ENCODE data around the gene UBE2D2. TPM values are rescaled to one million over a fixed set of nuclear protein-coding genes. Genes with fewer than 3 reads are reported as not detected.

UBE2D2 gene
- total and polyA plus RNA-seq, 2 of the 13 experiments (the other 11 are each of a cell fraction or from before 2014, with no cell fraction given): 79.1 to 109 TPM

- TF ChIP-seq ZNF639 (CRISPR knock-in tag; conservative IDR thresholded peaks at IDR 0.05): 0 out of 2 replicates have a peak, but pooled peaks have one; percentile 25
- no peak for TF ChIP-seq ZNF383 (CRISPR knock-in tag; IDR thresholded peaks at IDR 0.05; ENCODE audit: borderline replicate concordance)
- TF ChIP-seq, protein P1, sequence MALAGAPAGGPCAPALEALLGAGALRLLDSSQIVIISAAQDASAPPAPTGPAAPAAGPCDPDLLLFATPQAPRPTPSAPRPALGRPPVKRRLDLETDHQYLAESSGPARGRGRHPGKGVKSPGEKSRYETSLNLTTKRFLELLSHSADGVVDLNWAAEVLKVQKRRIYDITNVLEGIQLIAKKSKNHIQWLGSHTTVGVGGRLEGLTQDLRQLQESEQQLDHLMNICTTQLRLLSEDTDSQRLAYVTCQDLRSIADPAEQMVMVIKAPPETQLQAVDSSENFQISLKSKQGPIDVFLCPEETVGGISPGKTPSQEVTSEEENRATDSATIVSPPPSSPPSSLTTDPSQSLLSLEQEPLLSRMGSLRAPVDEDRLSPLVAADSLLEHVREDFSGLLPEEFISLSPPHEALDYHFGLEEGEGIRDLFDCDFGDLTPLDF (CRISPR knock-in tag; IDR thresholded peaks at IDR 0.05): no peak
- TF ChIP-seq HNRNPLL (IDR thresholded peaks at IDR 0.05; ENCODE audit: low read depth, low read length, poor library complexity, severe bottlenecking): peak; percentile 34
- no peak for TF ChIP-seq STAT5B (CRISPR knock-in tag; IDR thresholded peaks at IDR 0.05)
- TF ChIP-seq PRMT3 (CRISPR knock-in tag; IDR thresholded peaks at IDR 0.05; ENCODE audit: borderline replicate concordance, low read depth): no peak
- no peak for TF ChIP-seq ETV6 (CRISPR knock-in tag; conservative IDR thresholded peaks at IDR 0.05)
- TF ChIP-seq, protein P2, sequence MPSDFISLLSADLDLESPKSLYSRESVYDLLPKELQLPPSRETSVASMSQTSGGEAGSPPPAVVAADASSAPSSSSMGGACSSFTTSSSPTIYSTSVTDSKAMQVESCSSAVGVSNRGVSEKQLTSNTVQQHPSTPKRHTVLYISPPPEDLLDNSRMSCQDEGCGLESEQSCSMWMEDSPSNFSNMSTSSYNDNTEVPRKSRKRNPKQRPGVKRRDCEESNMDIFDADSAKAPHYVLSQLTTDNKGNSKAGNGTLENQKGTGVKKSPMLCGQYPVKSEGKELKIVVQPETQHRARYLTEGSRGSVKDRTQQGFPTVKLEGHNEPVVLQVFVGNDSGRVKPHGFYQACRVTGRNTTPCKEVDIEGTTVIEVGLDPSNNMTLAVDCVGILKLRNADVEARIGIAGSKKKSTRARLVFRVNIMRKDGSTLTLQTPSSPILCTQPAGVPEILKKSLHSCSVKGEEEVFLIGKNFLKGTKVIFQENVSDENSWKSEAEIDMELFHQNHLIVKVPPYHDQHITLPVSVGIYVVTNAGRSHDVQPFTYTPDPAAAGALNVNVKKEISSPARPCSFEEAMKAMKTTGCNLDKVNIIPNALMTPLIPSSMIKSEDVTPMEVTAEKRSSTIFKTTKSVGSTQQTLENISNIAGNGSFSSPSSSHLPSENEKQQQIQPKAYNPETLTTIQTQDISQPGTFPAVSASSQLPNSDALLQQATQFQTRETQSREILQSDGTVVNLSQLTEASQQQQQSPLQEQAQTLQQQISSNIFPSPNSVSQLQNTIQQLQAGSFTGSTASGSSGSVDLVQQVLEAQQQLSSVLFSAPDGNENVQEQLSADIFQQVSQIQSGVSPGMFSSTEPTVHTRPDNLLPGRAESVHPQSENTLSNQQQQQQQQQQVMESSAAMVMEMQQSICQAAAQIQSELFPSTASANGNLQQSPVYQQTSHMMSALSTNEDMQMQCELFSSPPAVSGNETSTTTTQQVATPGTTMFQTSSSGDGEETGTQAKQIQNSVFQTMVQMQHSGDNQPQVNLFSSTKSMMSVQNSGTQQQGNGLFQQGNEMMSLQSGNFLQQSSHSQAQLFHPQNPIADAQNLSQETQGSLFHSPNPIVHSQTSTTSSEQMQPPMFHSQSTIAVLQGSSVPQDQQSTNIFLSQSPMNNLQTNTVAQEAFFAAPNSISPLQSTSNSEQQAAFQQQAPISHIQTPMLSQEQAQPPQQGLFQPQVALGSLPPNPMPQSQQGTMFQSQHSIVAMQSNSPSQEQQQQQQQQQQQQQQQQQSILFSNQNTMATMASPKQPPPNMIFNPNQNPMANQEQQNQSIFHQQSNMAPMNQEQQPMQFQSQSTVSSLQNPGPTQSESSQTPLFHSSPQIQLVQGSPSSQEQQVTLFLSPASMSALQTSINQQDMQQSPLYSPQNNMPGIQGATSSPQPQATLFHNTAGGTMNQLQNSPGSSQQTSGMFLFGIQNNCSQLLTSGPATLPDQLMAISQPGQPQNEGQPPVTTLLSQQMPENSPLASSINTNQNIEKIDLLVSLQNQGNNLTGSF (CRISPR knock-in tag; IDR thresholded peaks at IDR 0.05): no peak
- TF ChIP-seq ZNF543 (CRISPR knock-in tag; IDR thresholded peaks at IDR 0.05): no peak
- no peak for TF ChIP-seq HOXA9 (CRISPR knock-in tag; IDR thresholded peaks at IDR 0.05; ENCODE audit: borderline replicate concordance)
- no peak for TF ChIP-seq ZNF546 (CRISPR knock-in tag; conservative IDR thresholded peaks at IDR 0.05)
- no peak for TF ChIP-seq JUN (CRISPR knock-in tag; IDR thresholded peaks at IDR 0.05)
- TF ChIP-seq PPARG (CRISPR knock-in tag; conservative IDR thresholded peaks at IDR 0.05): 0 out of 2 replicates have a peak, but pooled peaks have one; percentile 36
- no peak for TF ChIP-seq NR0B2 (CRISPR knock-in tag; IDR thresholded peaks at IDR 0.05)
- TF ChIP-seq ZSCAN9 (CRISPR knock-in tag; IDR thresholded peaks at IDR 0.05; ENCODE audit: borderline replicate concordance): no peak
- no peak for TF ChIP-seq ZNF556 (CRISPR knock-in tag; IDR thresholded peaks at IDR 0.05; ENCODE audit: borderline replicate concordance)
- no peak for TF ChIP-seq ZNF576 (CRISPR knock-in tag; IDR thresholded peaks at IDR 0.05)
- no peak for TF ChIP-seq ZNF572 (CRISPR knock-in tag; IDR thresholded peaks at IDR 0.05)
- TF ChIP-seq ZNF33A (CRISPR knock-in tag; IDR thresholded peaks at IDR 0.05; ENCODE audit: borderline replicate concordance): no peak
- no peak for TF ChIP-seq TEAD2 (CRISPR knock-in tag; IDR thresholded peaks at IDR 0.05)
- TF ChIP-seq POLR2AphosphoS2 (IDR thresholded peaks at IDR 0.05; ENCODE audit: low read depth, low read length): no peak
- TF ChIP-seq RCOR2 (CRISPR knock-in tag; IDR thresholded peaks at IDR 0.05): no peak
Measured at GRCh38 chr5:139655727-139656271, 94.7 kb downstream of the UBE2D2 start (continued).
